22Rv1 (cell line): ENCODE measurements around the gene STARD7.

Source experiments
- CTCF ChIP-seq: fragments of 450-650 bp; IDR thresholded peaks from 2 replicates; pipeline ENCODE4 v1.5.1; 2017; ENCODE audit warnings: mild to moderate bottlenecking
- ZFX ChIP-seq: fragments of 450-650 bp; IDR thresholded peaks from 2 replicates; pipeline ENCODE4 v1.6.1; 2017; ENCODE audit warnings: antibody characterized with exemption, borderline replicate concordance

GRCh38 chr2:96239091-96239490, 30.5 kb upstream of the STARD7 start:
- no peak for TF ChIP-seq CTCF
- TF ChIP-seq ZFX = no peak
